Rectal smooth muscle tissue (tissue), 1 donor: ENCODE data around the gene DEF6.
"Not testable (repeated sequence)": the region's sequence is repeated elsewhere in the genome, so short reads cannot be mapped to it uniquely, and the experiment has no call there.

Experiments
- H3K27ac ChIP-seq: one replicate; pipeline ENCODE4 v1.7.0; 2013; ENCODE audit warnings: low read depth, low read length, inconsistent platforms
- H3K27me3 ChIP-seq: one replicate; pipeline ENCODE4 v1.7.0; 2013; ENCODE audit warnings: low read length; ENCODE audit not compliant: control insufficient read depth, insufficient read depth
- H3K36me3 ChIP-seq: one replicate; pipeline ENCODE4 v1.7.0; 2013; ENCODE audit warnings: low read length; ENCODE audit not compliant: control insufficient read depth, insufficient read depth
- H3K4me1 ChIP-seq: one replicate; pipeline ENCODE4 v1.7.0; 2013; ENCODE audit warnings: low read length; ENCODE audit not compliant: control insufficient read depth, insufficient read depth
- H3K4me3 ChIP-seq: one replicate; pipeline ENCODE4 v1.7.0; 2013; ENCODE audit warnings: low read length
- H3K9ac ChIP-seq: one replicate; pipeline ENCODE4 v1.7.0; 2013; ENCODE audit warnings: low read length

Gene DEF6

DNA sequence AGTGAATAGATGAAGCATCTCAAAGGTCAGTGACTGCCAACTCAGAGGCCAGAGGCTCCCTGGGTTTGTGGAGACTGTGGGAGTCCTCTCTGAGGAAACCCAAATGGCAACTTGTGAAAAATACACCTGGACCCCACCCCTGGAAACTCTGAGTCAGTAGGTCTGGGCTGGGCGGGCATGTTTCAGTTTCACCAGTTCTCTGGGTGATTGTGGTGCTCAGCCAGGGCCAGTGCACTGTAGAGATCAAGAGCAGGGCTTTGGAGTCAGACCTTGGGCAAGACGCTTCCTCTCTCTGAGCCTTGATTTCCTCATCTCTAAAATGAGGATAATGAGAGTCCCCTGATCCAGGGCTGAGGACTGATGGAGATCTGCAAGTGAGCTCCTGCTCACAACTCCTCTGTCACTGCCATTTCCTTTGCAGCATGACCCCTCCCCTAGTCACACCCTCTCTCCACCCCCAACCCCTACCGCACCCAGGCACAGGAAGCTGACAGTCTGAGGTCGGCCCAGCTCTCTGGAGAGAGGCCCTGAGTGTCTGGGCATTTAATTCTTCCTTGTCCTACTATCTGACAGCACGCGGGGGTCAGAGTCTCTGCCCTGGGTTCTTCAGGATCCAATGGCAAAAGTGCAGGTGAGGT lies 5.1 kb downstream of the DEF6 start:
- peak overlapping the region; percentile 41 for H3K4me3 ChIP-seq
- H3K27ac ChIP-seq, result no peak overlapping the region
- H3K9ac ChIP-seq, result no peak overlapping the region

DNA sequence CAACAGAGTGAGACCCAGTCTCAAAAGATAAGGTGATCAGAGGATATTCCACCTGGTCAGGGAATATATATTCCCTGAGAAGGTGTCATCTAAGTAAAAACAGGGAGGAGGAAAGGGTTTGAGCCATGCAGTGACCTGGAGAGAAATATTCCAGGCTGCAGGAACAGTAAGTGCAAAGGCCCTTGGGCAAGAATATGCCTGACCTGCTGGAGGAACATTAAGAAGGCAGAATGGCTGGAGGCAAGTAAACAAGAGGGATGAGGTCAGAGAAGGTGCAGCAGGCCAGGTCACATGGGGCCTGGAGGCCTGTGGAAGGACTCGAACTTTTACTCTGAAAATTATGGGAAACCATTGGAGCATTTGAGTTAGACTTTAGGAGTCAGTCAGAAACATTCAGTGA lies 6.7 kb downstream of the DEF6 start:
- Histone ChIP-seq H3K36me3 (no peaks in the 10 kb centered on the region), H3K9ac (no peak overlapping the region), H3K27ac (no peak overlapping the region), H3K4me1 (no peaks in the 10 kb centered on the region), H3K4me3 (no peak overlapping the region), H3K27me3 (no peaks in the 10 kb centered on the region)

More for the DNA sequence above, 5.1 kb downstream of the DEF6 start:
- H3K36me3 ChIP-seq, result no peaks in the 10 kb centered on the region
- H3K27me3 ChIP-seq, result no peaks in the 10 kb centered on the region
- no peaks in the 10 kb centered on the region for H3K4me1 ChIP-seq

DNA sequence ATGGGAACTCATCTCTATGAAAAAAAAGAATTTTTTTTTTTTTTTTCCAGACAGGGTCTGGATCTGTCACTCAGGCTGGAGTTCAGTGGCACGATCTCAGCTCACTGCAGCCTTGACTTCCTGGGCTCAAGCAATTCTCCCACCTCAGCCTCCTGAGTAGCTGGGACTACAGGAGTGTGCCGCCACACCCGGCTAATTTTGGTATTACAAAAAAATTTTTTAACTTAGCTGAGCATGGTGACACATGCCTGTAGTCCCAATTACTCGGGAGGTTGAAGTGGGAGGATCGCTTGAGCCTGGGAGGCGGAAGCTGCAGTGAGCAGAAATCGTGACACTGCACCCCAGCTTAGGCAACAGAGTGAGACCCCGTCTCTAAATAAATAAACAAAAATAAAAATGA lies 7.5 kb downstream of the DEF6 start:
- H3K4me3 ChIP-seq, result no peak overlapping the region
- no peak overlapping the region for H3K9ac ChIP-seq
- H3K4me1 ChIP-seq, result no peaks in the 10 kb centered on the region
- H3K27me3 ChIP-seq, result no peaks in the 10 kb centered on the region
- H3K36me3 ChIP-seq, result no peaks in the 10 kb centered on the region
- no peak overlapping the region for H3K27ac ChIP-seq

DNA sequence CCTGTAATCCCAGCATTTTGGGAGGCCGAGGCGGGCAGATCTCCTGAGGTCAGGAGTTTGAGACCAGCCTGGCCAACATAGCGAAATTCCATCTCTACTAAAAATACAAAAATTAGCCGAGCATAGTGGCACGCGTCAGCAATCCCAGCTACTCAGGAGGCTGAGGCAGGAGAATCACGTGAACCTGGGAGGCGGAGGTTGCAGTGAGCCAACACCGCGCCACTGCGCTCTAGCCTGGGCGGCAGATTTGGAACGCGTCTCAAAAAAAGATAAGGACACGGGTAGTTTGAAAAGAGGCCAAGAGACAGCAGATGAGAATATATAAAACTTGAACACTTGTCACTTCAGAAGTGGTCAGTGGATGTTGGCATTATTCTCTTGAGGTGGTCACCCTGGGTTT lies 9.5 kb downstream of the DEF6 start:
- not testable (repeated sequence) for H3K9ac ChIP-seq, H3K4me3 ChIP-seq, H3K4me1 ChIP-seq, H3K36me3 ChIP-seq, H3K27ac ChIP-seq, H3K27me3 ChIP-seq

DNA sequence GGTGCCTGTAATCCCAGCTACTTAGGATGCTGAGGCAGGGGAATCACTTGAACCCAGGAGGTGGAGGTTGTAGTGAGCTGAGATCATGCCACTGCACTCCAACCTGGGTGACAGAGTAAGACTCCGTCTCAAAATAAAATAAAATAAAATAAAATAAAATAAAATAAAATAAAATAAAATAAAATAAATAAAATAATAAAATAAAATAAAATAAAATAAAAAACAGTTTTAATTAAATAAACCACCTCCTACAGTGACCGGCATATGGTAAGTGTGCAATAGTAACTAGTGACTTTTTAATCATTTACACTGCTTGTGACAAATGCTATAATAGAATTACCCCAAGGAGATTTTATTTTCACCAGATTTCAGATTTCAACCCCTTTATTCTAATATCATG lies 10.9 kb downstream of the DEF6 start:
- not testable (repeated sequence) for H3K27ac ChIP-seq, H3K9ac ChIP-seq, H3K4me3 ChIP-seq, H3K27me3 ChIP-seq, H3K4me1 ChIP-seq, H3K36me3 ChIP-seq

DNA sequence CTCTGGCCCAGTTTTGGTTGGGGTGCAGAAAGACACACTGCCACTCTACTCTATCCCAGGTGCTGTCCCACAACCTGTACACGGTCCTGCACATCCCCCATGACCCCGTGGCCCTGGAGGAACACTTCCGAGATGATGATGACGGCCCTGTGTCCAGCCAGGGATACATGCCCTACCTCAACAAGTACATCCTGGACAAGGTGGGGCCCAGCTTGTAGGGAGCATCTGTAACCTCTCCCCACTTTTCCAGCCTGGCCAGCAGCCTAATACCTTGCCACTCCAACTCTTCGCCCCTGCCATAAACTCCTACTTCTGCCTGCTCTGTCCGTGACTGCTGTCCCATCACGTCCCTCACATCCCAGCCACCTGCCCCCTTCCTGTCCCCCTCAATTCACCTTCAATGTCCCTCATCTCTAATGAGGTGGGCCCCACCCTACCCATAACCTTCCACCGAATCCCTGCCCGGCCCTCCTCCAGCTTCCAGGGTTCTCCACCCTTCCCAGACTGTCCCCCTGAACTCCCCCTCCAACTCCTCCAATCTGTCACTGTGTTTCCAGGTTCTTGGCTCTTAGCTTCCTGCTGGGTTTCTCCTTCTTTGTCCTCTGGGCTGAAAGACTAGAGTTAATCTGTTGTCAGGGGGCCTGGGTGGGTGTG lies 12.1 kb downstream of the DEF6 start:
- Histone ChIP-seq H3K4me3 (no peak overlapping the region), H3K36me3 (no peaks in the 10 kb centered on the region), H3K27me3 (no peaks in the 10 kb centered on the region), H3K27ac (no peak overlapping the region), H3K9ac (no peak overlapping the region), H3K4me1 (no peaks in the 10 kb centered on the region)

DNA sequence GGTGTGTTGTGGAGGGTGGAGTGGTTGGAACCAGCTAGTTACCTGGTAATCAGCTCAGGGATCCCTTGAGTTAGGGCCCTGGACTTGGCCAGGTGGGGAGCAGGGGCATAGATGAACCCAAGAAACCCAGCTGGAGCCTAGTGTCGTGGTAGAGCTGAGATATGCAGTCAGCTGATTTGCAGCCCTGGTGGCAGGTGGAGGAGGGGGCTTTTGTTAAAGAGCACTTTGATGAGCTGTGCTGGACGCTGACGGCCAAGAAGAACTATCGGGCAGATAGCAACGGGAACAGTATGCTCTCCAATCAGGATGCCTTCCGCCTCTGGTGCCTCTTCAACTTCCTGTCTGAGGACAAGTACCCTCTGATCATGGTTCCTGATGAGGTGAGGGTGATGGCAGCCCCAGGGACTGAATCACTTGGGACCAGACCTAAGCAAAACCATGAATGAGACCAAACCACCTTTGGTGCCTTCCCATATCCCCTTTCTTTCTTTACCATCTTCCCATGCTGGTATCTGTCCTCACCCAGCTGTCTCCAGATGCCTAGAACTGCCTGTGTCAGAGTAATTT lies 12.7 kb downstream of the DEF6 start:
- H3K4me1 ChIP-seq, result no peaks in the 10 kb centered on the region
- H3K4me3 ChIP-seq, result no peak overlapping the region
- no peak overlapping the region for H3K27ac ChIP-seq
- H3K36me3 ChIP-seq, result no peaks in the 10 kb centered on the region
- H3K27me3 ChIP-seq, result no peaks in the 10 kb centered on the region
- H3K9ac ChIP-seq, result no peak overlapping the region

DNA sequence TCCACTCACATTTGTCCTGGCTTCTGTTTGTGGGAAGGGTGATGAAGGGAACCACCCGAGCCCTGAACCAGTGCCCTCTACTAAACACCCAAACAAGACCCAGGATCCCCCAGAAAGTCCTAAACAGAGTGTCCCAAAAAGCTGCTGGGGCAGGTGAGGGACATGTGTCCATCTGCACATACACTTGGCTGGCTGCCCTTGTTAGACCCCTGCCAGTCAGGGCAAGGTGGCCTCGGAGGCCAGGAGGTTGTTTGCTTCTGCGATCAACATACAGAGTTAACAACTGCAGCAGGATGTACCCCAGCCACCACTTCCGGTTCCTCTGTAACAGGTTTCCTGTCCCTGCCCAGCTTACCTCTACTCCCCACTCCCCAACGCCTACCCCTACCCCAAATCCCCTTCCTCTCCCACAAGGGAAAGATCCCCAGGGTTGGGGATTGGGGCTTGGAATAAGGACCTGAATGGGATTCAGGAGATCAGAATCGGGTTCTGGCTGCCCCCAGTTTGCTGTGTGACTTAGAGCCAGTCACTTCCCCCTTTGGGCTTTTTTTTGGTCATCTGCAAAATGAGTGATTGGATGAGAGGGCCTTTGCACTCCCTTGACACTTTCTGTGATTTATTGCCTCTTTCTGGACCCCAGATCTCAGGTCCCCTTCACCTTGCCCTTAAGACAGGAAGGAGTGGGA lies 13.9 kb downstream of the DEF6 start:
- Histone ChIP-seq H3K4me3 (no peak overlapping the region), H3K27me3 (no peaks in the 10 kb centered on the region), H3K4me1 (no peaks in the 10 kb centered on the region), H3K9ac (peak overlapping the region; percentile 10), H3K36me3 (no peaks in the 10 kb centered on the region), H3K27ac (no peak overlapping the region)

DNA sequence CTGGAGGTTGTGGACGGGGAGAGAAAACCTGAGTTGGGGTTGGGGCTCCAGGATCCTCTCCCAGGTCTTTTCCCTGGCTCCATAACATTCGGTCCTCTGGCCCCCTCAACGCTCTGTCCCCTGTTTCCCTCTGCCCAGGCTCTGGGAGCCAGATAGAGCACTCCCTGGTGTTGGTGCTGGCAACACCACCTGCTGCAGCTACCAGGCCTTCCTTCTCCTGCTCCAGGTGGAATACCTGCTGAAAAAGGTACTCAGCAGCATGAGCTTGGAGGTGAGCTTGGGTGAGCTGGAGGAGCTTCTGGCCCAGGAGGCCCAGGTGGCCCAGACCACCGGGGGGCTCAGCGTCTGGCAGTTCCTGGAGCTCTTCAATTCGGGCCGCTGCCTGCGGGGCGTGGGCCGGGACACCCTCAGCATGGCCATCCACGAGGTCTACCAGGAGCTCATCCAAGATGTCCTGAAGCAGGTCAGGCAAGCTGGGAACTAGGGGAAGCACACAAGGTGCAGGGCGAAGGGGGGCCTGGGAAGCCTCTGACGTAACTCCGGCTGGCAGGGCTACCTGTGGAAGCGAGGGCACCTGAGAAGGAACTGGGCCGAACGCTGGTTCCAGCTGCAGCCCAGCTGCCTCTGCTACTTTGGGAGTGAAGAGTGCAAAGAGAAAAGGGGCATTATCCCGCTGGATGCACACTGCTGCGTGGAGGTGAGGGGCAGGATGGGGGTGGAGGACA lies 14.6 kb downstream of the DEF6 start:
- Histone ChIP-seq H3K36me3 (no peaks in the 10 kb centered on the region), H3K9ac (peak overlapping the region; percentile 10), H3K4me1 (no peaks in the 10 kb centered on the region), H3K27ac (no peak overlapping the region), H3K4me3 (no peak overlapping the region), H3K27me3 (no peaks in the 10 kb centered on the region)

DNA sequence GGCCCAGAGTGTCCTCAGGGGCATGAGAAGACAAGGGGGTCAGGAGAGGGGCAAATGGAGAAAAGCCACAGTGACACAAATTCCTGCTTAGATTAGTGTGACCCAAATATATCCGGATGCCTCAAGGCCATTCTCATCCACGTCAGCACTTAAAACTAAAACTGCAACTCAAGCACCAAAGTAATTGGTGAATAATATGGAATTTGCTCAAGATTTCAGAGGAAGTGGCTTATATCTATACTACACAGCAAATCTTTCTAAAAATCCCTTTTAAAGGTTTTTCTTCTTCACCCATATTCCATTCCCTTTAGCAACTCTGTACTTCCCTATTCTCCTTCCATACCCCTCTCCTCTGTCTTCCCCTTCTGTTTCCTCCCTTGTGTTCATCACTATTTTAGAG lies 15.2 kb downstream of the DEF6 start:
- Histone ChIP-seq H3K4me1 (peaks cover 3% of the 10 kb centered on the region), H3K9ac (no peak overlapping the region), H3K4me3 (no peak overlapping the region), H3K27me3 (no peaks in the 10 kb centered on the region), H3K27ac (no peak overlapping the region), H3K36me3 (no peaks in the 10 kb centered on the region)

DNA sequence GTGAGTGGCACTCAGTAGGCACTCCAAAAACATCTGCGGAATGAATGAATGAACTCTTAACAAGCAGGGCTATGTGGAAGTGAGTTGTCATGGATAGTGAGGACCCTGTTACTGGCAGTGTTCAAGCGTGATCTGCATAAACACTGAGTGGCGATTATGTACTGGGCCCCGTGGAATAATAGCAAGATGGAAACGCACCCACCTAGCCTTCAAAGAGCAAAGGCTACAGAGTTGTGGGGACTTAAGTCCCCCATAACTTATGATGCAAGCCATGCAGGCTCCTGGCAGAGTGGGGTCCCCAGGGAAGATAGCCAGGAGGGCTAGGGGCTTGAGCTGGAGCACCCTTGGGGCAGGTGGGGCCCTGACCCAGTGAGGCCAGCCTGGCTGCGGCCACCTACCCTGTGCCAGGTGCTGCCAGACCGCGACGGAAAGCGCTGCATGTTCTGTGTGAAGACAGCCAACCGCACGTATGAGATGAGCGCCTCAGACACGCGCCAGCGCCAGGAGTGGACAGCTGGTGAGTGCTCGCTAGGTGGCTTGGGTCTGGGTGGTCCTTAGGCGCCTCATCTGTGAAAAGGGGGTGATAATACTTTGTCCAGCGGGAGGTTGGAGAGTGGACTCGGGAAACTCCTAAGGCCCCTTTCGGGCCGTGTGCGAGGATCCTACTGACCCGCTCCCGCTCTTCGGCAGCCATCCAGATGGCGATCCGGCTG lies 20.0 kb downstream of the DEF6 start:
- H3K9ac ChIP-seq, result no peak overlapping the region
- peak overlapping the region; percentile 69 for H3K4me3 ChIP-seq
- peaks cover 3% of the 10 kb centered on the region for H3K4me1 ChIP-seq
- peaks cover 7% of the 10 kb centered on the region for H3K36me3 ChIP-seq
- no peak overlapping the region for H3K27ac ChIP-seq
- H3K27me3 ChIP-seq, result no peaks in the 10 kb centered on the region
